HUDEP-2 (cell line): ENCODE measurements around the gene ESPL1.

ENCODE experiments used
- DNase-seq, 76 experiments: peaks; one replicate each; lab custom pipeline; 2025; ENCODE audit not compliant: unreplicated experiment in 76 of 76; lab: John Stamatoyannopoulos, UW

The ESPL1 gene

GRCh38 chr12:53254816-53255545 lies 13.1 kb upstream of the ESPL1 start:
- DNase-seq = no peak

- no peak for DNase-seq
Measured at GRCh38 chr12:53255996-53256395, 12.1 kb upstream of the ESPL1 start.

- DNase-seq = no peak
Measured at GRCh38 chr12:53258541-53259539, 9.3 kb upstream of the ESPL1 start.

- peak in 1 of 76 experiments; percentile 16 for DNase-seq
Measured at GRCh38 chr12:53259891-53260290, 8.2 kb upstream of the ESPL1 start.

- no peak for DNase-seq
Measured at GRCh38 chr12:53265783-53266182, 2.3 kb upstream of the ESPL1 start.

GRCh38 chr12:53267306-53267998 lies 647 bp upstream of the ESPL1 start:
- DNase-seq = peak in 41 of 76 experiments; percentile 11 to 70 (median 30)

- no peak for DNase-seq
Measured at GRCh38 chr12:53268630-53269562, 797 bp downstream of the ESPL1 start.

GRCh38 chr12:53274445-53274844 lies 6.3 kb downstream of the ESPL1 start:
- DNase-seq = no peak

GRCh38 chr12:53276511-53276910 lies 8.4 kb downstream of the ESPL1 start:
- DNase-seq = no peak

- DNase-seq = no peak
Measured at GRCh38 chr12:53277981-53278380, 9.9 kb downstream of the ESPL1 start.

- no peak for DNase-seq
Measured at GRCh38 chr12:53279283-53279869, 11.3 kb downstream of the ESPL1 start.

GRCh38 chr12:53279888-53280498 lies 11.9 kb downstream of the ESPL1 start:
- no peak for DNase-seq

- DNase-seq = no peak
Measured at GRCh38 chr12:53286448-53286847, 18.3 kb downstream of the ESPL1 start.

- peak in 50 of 76 experiments; percentile 3 to 62 (median 32) for DNase-seq
Measured at GRCh38 chr12:53287741-53288216, 19.7 kb downstream of the ESPL1 start.

GRCh38 chr12:53288322-53288721 lies 20.2 kb downstream of the ESPL1 start:
- no peak for DNase-seq

- no peak for DNase-seq
Measured at GRCh38 chr12:53289891-53290290, 21.8 kb downstream of the ESPL1 start.

- DNase-seq = no peak
Measured at GRCh38 chr12:53290661-53291060, 22.6 kb downstream of the ESPL1 start.

- DNase-seq = no peak
Measured at GRCh38 chr12:53292426-53292825, 24.3 kb downstream of the ESPL1 start.
